Peyer's patch (tissue), 4 donors: ENCODE measurements around the gene ATP6V0D1. TPM values are rescaled to one million over a fixed set of nuclear protein-coding genes. Genes with fewer than 3 reads are reported as not detected.

Experiments used
- DNase-seq, 3 donors: peaks; one replicate each; pipeline ENCODE4 v3.0.0-alpha.2; 2017 to 2019
- H3K27ac ChIP-seq, 4 donors: fragments of 200-600 bp; sonication (generic); one replicate each; pipeline ENCODE4 v1.5.1; 2016 to 2019
- H3K27me3 ChIP-seq, 2 donors: fragments of 200-600 bp; sonication (generic); one replicate each; pipeline ENCODE4 v1.5.1; 2019
- H3K36me3 ChIP-seq, 3 donors: fragments of 200-600 bp; sonication (generic); one replicate each; pipeline ENCODE4 v1.5.1; 2016 to 2019
- H3K4me1 ChIP-seq, 4 donors: fragments of 200-600 bp; sonication (generic); one replicate each; pipeline ENCODE4 v1.5.1; 2016 to 2019
- H3K4me3 ChIP-seq, 4 donors: fragments of 200-600 bp; sonication (generic); 1 replicate in 3 of 4; 2 replicates in 1 of 4; pipeline ENCODE4 v1.5.1; 2016 to 2019; ENCODE audit warnings: mild to moderate bottlenecking in 1 of 4
- H3K9me3 ChIP-seq, 4 donors: fragments of 200-600 bp; sonication (generic); one replicate each; pipeline ENCODE4 v1.5.1; 2016 to 2019; ENCODE audit warnings: mild to moderate bottlenecking in 1 of 4
- POLR2A ChIP-seq, 2 donors: fragments of 450-650 bp; IDR thresholded peaks; one replicate each; pipeline ENCODE4 v1.5.1; 2017; ENCODE audit warnings: antibody characterized with exemption in 2 of 2, mild to moderate bottlenecking in 2 of 2, moderate library complexity in 2 of 2
- total RNA-seq, 4 donors: library from RNA; depleted of rRNA; stranded (reverse); fragments of >200 nt; gene quantifications; one replicate each; pipeline ENCODE4 v1.1.0, GENCODE V29; 2016
- TF ChIP-seq, protein P1 (sequence below), 6 experiments: fragments of 450-650 bp in 4 of 6; fragments of 200-600 bp in 2 of 6; sonication (generic) in 1 of 6; IDR thresholded peaks; one replicate each; pipeline ENCODE4 v1.5.1; 2017 to 2019; ENCODE audit warnings: antibody characterized with exemption in 6 of 6, mild to moderate bottlenecking in 3 of 6, moderate library complexity in 1 of 6

Gene ATP6V0D1
- total RNA-seq, 4 donors from 2014 or later: 131 to 223 (median 202) TPM

DNA sequence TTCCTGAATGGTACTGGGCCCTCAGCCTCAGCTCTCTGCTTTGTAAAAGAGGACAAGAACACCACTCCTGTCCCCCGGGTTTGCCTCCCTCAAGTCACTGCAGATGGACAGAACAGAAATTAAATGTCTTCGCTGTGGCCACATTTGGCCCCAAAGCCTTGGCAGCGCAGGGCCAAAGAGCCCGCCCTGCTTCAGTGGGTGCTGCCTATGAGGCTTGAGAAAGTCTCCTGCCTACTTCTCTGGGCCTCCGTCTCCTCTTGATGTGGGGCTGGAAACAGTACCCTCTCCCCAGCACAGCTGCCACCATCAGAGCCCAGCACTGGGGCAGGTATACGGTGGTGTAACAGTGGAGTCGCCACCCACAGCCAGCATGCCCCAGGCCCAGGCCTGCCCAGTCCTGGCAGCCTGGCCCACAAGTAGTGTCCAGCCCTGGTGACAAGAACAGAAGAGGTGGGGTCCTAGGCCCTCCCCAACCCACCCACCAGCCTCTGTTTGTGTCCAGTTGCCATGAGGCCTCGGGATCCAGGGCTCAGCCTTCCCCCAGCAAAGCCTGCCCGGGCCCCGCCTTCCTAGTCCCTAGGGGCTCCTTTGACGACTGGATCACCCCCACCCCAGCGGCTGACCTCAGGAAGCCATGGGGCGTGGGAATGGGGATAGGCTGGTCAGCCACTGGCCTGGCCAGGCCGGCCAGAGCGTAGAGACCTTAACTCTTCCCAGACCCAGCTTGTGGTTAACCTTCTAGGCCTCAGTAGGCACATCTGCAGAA is 83.7 kb downstream of the ATP6V0D1 start:
- Histone ChIP-seq H3K9me3 (no peaks in the 10 kb centered on the region), H3K27me3 (no peaks in the 10 kb centered on the region), H3K4me1 (peaks cover 4 to 62% (median 16%) of the 10 kb centered on the region in 4 donors), H3K27ac (peak overlapping the region in 2 of 4 donors; percentile 68 to 82), H3K4me3 (no peak overlapping the region), H3K36me3 (no peaks in the 10 kb centered on the region)
- no peak for TF ChIP-seq POLR2A (IDR thresholded peaks at IDR 0.05)
- TF ChIP-seq, protein P1, sequence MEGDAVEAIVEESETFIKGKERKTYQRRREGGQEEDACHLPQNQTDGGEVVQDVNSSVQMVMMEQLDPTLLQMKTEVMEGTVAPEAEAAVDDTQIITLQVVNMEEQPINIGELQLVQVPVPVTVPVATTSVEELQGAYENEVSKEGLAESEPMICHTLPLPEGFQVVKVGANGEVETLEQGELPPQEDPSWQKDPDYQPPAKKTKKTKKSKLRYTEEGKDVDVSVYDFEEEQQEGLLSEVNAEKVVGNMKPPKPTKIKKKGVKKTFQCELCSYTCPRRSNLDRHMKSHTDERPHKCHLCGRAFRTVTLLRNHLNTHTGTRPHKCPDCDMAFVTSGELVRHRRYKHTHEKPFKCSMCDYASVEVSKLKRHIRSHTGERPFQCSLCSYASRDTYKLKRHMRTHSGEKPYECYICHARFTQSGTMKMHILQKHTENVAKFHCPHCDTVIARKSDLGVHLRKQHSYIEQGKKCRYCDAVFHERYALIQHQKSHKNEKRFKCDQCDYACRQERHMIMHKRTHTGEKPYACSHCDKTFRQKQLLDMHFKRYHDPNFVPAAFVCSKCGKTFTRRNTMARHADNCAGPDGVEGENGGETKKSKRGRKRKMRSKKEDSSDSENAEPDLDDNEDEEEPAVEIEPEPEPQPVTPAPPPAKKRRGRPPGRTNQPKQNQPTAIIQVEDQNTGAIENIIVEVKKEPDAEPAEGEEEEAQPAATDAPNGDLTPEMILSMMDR (IDR thresholded peaks at IDR 0.05): no peak
- no peak for DNase-seq

DNA sequence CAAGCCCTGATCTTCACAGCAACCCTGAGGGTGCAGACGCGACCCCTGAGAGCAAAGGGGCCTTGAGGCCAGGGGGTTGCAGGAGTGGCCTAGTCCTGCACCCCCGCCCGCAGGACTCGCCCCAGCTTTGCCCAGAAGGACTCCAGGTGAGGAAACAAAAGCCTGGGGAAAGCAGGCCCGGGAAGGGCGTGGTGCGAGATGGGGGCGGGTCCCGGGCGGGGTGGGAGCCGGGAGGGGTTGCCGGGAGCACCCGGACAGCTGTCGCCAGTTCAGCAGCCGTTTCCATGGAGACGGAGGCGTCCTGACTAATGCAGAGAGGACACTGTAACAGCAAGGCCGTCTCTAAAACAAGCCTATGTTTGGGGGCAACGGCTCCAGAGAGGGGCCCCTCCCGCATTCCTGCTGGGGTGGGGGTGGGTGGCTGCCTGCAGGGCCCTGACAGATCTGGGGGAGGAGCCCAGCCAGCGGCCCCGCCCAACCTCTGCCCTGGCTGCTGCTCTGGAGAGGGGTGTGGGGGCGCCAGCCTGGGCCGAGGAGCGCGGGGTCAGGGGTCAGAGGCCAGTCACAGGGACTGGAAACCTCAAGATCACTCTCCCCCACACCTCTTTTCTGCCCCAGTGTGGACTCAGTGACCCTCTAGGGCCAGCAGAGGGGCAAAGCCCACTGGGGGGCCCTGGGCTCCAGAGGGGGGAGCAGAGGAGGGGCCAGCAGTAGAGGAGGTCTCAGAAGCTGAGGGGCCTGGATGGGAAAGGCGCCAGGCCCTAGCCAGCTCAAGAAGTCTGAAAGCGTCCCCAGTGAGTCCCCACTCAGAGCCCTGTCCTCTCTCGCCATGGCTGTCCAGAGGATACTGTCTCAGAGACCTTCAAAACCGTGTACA is 84.6 kb downstream of the ATP6V0D1 start:
- TF ChIP-seq POLR2A (IDR thresholded peaks at IDR 0.05): no peak
- TF ChIP-seq, protein P1 (IDR thresholded peaks at IDR 0.05): no peak
- Histone ChIP-seq H3K4me1 (peaks cover 4 to 70% (median 16%) of the 10 kb centered on the region in 4 donors), H3K27me3 (no peaks in the 10 kb centered on the region), H3K27ac (peak overlapping the region in 2 of 4 donors; percentile 68 to 82), H3K4me3 (peak overlapping the region in 1 of 4 donors; percentile 9), H3K36me3 (no peaks in the 10 kb centered on the region), H3K9me3 (no peaks in the 10 kb centered on the region)
- DNase-seq: peak in 2 of 3 donors; percentile 90 to 92

- H3K27me3 ChIP-seq: no peaks in the 10 kb centered on the region
- TF ChIP-seq, protein P1 (IDR thresholded peaks at IDR 0.05): no peak
- no peak for TF ChIP-seq POLR2A (IDR thresholded peaks at IDR 0.05)
- H3K36me3 ChIP-seq: no peaks in the 10 kb centered on the region
- H3K4me3 ChIP-seq: peak overlapping the region in 1 of 4 donors; percentile 4
- peaks cover 4 to 73% (median 16%) of the 10 kb centered on the region in 4 donors for H3K4me1 ChIP-seq
- no peaks in the 10 kb centered on the region for H3K9me3 ChIP-seq
- DNase-seq: no peak
- peak overlapping the region in 2 of 4 donors; percentile 62 to 80 for H3K27ac ChIP-seq
These were observed 85.3 kb downstream of the ATP6V0D1 start for GRCh38 chr16:67395458-67396158.

GRCh38 chr16:67395105-67395457 is 85.9 kb downstream of the ATP6V0D1 start:
- Histone ChIP-seq H3K27me3 (no peaks in the 10 kb centered on the region), H3K4me3 (no peak overlapping the region), H3K27ac (peak overlapping the region in 2 of 4 donors; percentile 62 to 80), H3K4me1 (peaks cover 4 to 76% (median 16%) of the 10 kb centered on the region in 4 donors), H3K9me3 (no peaks in the 10 kb centered on the region), H3K36me3 (no peaks in the 10 kb centered on the region)
- TF ChIP-seq POLR2A (IDR thresholded peaks at IDR 0.05): no peak
- TF ChIP-seq, protein P1 (IDR thresholded peaks at IDR 0.05): no peak
- no peak for DNase-seq
